Right lobe of liver (tissue), 4 donors: ENCODE measurements around the gene PELI1.

Experiments used
- POLR2A ChIP-seq: fragments of 450-650 bp; IDR thresholded peaks from one replicate; pipeline ENCODE4 v1.6.1; 2017; ENCODE audit warnings: antibody characterized with exemption, mild to moderate bottlenecking
- TF ChIP-seq, protein P1 (sequence below), 4 donors: fragments of 200-600 bp in 3 of 4; fragments of 450-650 bp in 1 of 4; IDR thresholded peaks; one replicate each; pipeline versions ENCODE4 v1.5.1 to v1.8.0; 2016 to 2022; ENCODE audit warnings: antibody characterized with exemption in 4 of 4, mild to moderate bottlenecking in 2 of 4
- donor health status: DM: no; HTN: no; CAD: no.
- donor health status: DM: no; HTN: no; CAD: no.
- donor health status: DM: no; HTN: yes; CAD: no.

DNA sequence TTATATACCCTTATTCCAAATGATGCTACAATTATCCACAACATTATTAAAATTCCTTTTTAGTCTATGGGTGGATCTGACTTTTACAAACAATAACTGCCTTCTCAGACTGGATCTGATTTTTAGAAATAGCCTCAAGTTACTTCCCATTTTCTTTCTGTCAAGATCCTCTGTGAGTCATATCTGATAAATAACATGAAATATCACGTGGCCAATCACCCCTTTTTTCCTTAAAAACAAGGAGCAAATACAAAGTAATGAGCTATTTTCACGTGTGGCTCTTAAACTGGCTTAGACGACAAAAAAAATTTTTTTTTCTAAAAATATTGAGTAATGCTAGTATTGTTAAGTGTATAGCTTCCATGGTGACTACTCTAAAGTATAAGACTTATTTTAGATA, 6.7 kb downstream of the PELI1 start:
- TF ChIP-seq, protein P1, sequence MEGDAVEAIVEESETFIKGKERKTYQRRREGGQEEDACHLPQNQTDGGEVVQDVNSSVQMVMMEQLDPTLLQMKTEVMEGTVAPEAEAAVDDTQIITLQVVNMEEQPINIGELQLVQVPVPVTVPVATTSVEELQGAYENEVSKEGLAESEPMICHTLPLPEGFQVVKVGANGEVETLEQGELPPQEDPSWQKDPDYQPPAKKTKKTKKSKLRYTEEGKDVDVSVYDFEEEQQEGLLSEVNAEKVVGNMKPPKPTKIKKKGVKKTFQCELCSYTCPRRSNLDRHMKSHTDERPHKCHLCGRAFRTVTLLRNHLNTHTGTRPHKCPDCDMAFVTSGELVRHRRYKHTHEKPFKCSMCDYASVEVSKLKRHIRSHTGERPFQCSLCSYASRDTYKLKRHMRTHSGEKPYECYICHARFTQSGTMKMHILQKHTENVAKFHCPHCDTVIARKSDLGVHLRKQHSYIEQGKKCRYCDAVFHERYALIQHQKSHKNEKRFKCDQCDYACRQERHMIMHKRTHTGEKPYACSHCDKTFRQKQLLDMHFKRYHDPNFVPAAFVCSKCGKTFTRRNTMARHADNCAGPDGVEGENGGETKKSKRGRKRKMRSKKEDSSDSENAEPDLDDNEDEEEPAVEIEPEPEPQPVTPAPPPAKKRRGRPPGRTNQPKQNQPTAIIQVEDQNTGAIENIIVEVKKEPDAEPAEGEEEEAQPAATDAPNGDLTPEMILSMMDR (IDR thresholded peaks at IDR 0.05), result no peak
- TF ChIP-seq POLR2A, result no peak
